ENCODE measurements around the gene DKK2. TPM values are rescaled to one million over a fixed set of nuclear protein-coding genes. Genes with fewer than 3 reads are reported as not detected.

Gene DKK2
- total and polyA plus RNA-seq, 7 donors = 0.14 to 3.4 (median 0.42) TPM

DNA sequence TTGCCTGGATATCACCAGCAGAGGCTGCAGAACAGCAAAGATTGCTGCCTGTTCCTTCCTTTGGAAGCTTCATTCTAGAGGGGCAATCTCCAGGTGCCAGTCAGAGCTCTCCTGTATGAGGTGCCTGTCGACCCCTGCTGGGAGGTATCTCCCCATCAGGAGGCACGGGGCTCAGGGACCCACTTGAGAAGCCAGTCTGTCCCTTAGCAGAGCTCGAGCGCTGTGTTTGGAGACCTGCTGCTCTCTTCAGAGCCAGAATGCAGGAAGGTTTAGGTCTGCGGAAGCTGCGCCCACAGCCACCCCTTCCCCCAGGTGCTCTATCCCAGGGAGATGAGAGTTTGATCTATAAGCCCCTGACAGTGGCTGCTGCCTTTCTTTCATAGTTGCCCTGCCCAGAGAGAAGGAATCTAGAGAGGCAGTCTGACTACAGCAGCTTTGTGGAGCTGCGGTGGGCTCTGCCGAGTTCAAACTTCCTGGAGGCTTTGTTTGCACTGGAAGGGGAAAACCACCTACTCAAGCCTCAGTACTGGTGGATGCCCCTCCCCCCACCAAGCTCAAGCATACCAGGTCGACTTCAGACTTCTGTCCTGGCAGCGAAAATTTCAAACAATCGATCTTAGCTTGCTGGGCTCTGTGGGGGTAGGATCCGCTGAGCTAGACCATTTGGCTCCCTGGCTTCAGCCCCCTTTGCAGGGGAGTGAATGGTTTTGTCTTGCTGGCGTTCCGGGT is 57.9 kb downstream of the DKK2 start:
- intact Hi-C loops (cut with DNase I) = no loop called here
- 77 to 80% (median 77%) methylated on average over 14 of the region's 14 CpGs for WGBS, 3 donors
- Histone ChIP-seq H3K27ac (no peak overlapping the region), H3K4me1 (no peaks in the 10 kb centered on the region), H3K27me3 (ENCODE audit: insufficient read depth in 3 of 3, low read length in 2 of 3) (no peaks in the 10 kb centered on the region), H3K9me3 (no peaks in the 10 kb centered on the region), H3K36me3 (ENCODE audit: insufficient read depth in 1 of 2, low read depth in 1 of 2) (no peaks in the 10 kb centered on the region), H3K4me3 (no peak overlapping the region)
- TF ChIP-seq, protein P1, sequence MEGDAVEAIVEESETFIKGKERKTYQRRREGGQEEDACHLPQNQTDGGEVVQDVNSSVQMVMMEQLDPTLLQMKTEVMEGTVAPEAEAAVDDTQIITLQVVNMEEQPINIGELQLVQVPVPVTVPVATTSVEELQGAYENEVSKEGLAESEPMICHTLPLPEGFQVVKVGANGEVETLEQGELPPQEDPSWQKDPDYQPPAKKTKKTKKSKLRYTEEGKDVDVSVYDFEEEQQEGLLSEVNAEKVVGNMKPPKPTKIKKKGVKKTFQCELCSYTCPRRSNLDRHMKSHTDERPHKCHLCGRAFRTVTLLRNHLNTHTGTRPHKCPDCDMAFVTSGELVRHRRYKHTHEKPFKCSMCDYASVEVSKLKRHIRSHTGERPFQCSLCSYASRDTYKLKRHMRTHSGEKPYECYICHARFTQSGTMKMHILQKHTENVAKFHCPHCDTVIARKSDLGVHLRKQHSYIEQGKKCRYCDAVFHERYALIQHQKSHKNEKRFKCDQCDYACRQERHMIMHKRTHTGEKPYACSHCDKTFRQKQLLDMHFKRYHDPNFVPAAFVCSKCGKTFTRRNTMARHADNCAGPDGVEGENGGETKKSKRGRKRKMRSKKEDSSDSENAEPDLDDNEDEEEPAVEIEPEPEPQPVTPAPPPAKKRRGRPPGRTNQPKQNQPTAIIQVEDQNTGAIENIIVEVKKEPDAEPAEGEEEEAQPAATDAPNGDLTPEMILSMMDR (IDR thresholded peaks at IDR 0.05) = no peak
- DNase-seq (no peak), ATAC-seq (no peak)

DNA sequence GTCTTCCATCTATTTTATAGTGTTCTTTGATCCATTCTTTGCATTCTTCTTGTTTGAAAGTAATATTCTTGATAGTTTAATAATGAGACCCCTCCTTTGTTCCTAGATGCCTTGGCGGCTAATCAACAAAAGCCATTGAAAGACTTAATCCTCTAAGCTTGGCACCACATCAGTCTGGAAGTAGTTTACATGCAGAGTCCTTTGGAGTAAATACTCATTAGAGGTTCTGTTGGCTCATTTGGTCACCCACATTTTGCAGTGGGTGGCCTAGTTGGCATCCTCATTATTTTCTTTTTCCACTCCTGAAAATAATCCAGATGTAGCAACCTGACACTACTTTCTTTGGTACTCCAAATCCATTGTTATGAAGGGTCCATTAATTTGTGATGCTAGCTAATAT is 64.5 kb downstream of the DKK2 start:
- Histone ChIP-seq H3K27me3 (ENCODE audit: insufficient read depth in 3 of 3, low read length in 2 of 3) (no peaks in the 10 kb centered on the region), H3K27ac (no peak overlapping the region), H3K4me3 (no peak overlapping the region), H3K36me3 (ENCODE audit: insufficient read depth in 1 of 2, low read depth in 1 of 2) (no peaks in the 10 kb centered on the region), H3K9me3 (no peaks in the 10 kb centered on the region), H3K4me1 (no peaks in the 10 kb centered on the region)
- TF ChIP-seq, protein P1 (IDR thresholded peaks at IDR 0.05) = no peak
- DNase-seq = no peak
- ATAC-seq = no peak
- intact Hi-C loops (cut with DNase I) = no loop called here
- 60 to 82% (median 61%) methylated on average over 1 of the region's 1 CpG for WGBS, 3 donors

DNA sequence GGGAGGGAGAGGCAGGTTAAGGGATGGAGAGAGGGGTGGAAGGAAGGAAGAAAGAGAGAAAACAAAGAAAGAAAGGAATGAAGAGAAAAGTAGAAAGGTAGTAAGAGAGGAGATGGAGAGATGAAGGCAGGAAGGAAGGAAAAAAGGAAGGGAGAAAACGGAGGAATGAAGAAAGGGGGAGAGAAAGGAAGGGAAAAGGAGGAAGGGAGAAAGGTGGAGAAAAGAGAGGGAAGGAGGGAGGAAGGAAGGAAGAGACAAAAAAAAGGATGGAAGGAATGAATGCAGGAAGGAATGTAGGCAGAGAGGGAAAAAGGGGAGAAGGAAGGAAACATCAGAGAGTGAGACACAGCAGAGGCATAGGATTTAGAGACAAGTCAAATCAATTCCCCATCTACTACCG is 68.2 kb downstream of the DKK2 start:
- TF ChIP-seq, protein P1 (IDR thresholded peaks at IDR 0.05) = no peak
- Histone ChIP-seq H3K4me3 (no peak overlapping the region), H3K9me3 (no peaks in the 10 kb centered on the region), H3K27ac (no peak overlapping the region), H3K27me3 (ENCODE audit: insufficient read depth in 3 of 3, low read length in 2 of 3) (no peaks in the 10 kb centered on the region), H3K36me3 (ENCODE audit: insufficient read depth in 1 of 2, low read depth in 1 of 2) (no peaks in the 10 kb centered on the region), H3K4me1 (no peaks in the 10 kb centered on the region)
- no peak for ATAC-seq
- WGBS, 3 donors = 65 to 87% (median 68%) methylated on average over 2 of the region's 2 CpGs
- intact Hi-C loops (cut with DNase I) = no loop called here
- DNase-seq = no peak

DNA sequence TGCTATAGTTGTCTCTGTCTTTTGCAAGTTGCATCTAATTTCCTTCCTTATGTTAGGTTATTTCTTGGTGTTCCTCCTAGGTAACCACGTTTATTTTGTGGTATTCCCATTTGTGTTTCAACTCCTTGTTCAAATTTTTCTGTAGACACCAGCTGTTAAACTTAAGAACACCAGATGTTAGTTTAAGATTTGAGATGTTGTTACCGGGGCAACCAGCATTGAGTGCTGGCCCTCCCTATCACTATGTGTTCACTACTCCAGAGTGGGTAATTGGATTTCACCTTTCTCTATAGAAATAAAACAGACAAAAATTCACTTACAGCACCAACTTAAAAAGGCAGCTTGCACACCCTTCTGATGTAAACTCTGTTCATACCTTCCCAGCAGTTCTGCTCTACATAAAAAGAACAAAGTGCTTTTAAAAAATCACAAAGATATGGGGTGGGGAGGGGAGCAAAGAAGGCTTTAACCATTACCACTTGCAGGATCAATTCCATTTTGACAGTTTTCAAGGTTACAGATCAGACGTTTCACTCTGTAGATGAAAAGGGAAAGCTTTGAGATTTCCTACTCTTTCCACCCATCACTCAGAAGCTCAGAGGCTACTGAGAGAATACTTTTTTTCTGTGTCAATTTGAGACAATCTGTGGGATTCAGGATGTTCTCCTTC is 82.9 kb downstream of the DKK2 start:
- no peaks in the 10 kb centered on the region for H3K4me1 ChIP-seq
- no peaks in the 10 kb centered on the region for H3K36me3 ChIP-seq (ENCODE audit: insufficient read depth in 1 of 2, low read depth in 1 of 2)
- WGBS, 3 donors = 29 to 44% (median 39%) methylated on average over 3 of the region's 3 CpGs
- H3K27me3 ChIP-seq (ENCODE audit: insufficient read depth in 3 of 3, low read length in 2 of 3) = no peaks in the 10 kb centered on the region
- TF ChIP-seq, protein P1 (IDR thresholded peaks at IDR 0.05) = no peak
- no peak overlapping the region for H3K4me3 ChIP-seq
- H3K27ac ChIP-seq = no peak overlapping the region
- intact Hi-C loops (cut with DNase I) = no loop called here
- ATAC-seq (no peak), DNase-seq (no peak)
- H3K9me3 ChIP-seq = no peaks in the 10 kb centered on the region

Measured in psoas muscle (tissue), 8 donors.